PFSK-1 (cell line): Measurements from ENCODE around the gene MIPOL1.

Experiments used
- FOXP2 ChIP-seq: optimal IDR thresholded peaks from 2 replicates; pipeline ENCODE3; 2011; ENCODE audit warnings: borderline replicate concordance, control low read depth, inconsistent platforms; ENCODE audit not compliant: insufficient read depth; ENCODE audit errors: extremely low read length, extremely low read depth
- POLR2AphosphoS5 ChIP-seq: IDR thresholded peaks from 2 replicates; pipeline ENCODE4 v1.6.1; 2012; ENCODE audit warnings: low read depth, mild to moderate bottlenecking, control low read depth, low read length, moderate library complexity
- REST ChIP-seq, 2 experiments: IDR thresholded peaks; 2 replicates each; pipeline versions ENCODE4 v1.6.1 to v1.8.0; 2011 to 2012; ENCODE audit warnings: low read depth in 2 of 2, low read length in 2 of 2, control low read depth in 1 of 2, inconsistent platforms in 1 of 2, mild to moderate bottlenecking in 1 of 2, moderate library complexity in 1 of 2; ENCODE audit not compliant: insufficient read depth in 1 of 2
- SIN3A ChIP-seq: IDR thresholded peaks from 2 replicates; pipeline ENCODE4 v1.6.1; 2012; ENCODE audit warnings: mild to moderate bottlenecking, low read length, moderate library complexity, borderline replicate concordance; ENCODE audit not compliant: insufficient read depth
- TAF1 ChIP-seq: IDR thresholded peaks from 2 replicates; pipeline ENCODE4 v1.6.1; 2012; ENCODE audit warnings: low read length, control low read depth, borderline replicate concordance; ENCODE audit not compliant: insufficient read depth

MIPOL1 gene

DNA sequence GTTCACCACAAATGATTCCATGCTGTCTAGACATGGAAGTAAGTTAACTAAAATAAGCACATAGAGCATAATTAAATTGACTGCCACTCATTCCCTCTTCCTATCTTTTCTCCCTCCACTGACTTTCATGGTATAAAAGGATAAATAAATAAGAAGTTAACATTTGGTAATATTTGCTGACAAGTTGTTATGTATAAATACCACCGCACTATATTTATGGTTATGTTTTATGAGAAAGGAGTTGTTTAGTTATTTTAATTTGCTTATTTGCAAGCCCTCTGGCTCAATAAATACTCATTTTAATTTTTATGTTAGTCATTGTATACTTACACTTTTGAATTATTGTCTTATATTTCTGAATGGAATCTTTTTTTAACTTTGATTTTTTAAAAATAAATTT, 113.5 kb downstream of the MIPOL1 start:
- TF ChIP-seq TAF1 (no peak), SIN3A (no peak), POLR2AphosphoS5 (no peak), REST (IDR thresholded peaks at IDR 0.05; ENCODE audit: insufficient read depth in 1 of 2, low read depth in 2 of 2, low read length in 2 of 2) (no peak), FOXP2 (no peak)

DNA sequence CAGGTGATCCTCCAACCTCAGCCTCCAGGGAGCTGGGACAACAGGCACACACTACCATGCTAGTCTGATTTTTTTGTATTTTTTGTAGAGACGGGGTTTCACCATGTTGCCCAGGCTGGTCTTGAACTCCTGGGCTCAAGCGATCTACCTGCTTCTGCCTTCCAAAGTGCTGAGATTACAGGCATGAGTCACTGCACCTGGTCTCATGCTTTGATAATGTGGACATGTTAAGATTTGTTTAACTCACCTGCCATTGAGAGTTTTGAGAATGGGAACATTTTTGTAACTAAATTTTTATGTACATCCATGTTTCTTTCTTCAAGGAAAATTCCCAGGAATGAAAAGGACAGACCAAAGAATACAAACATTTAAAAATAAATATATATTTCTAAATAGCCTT, 121.2 kb downstream of the MIPOL1 start:
- no peak for TF ChIP-seq POLR2AphosphoS5
- TF ChIP-seq SIN3A: no peak
- no peak for TF ChIP-seq TAF1
- no peak for TF ChIP-seq FOXP2
- no peak for TF ChIP-seq REST (IDR thresholded peaks at IDR 0.05; ENCODE audit: insufficient read depth in 1 of 2, low read depth in 2 of 2, low read length in 2 of 2)

GRCh38 chr14:37320106-37320505, 122.4 kb downstream of the MIPOL1 start:
- TF ChIP-seq REST (IDR thresholded peaks at IDR 0.05; ENCODE audit: insufficient read depth in 1 of 2, low read depth in 2 of 2, low read length in 2 of 2) (no peak), POLR2AphosphoS5 (no peak), TAF1 (no peak), SIN3A (no peak), FOXP2 (no peak)

GRCh38 chr14:37325332-37325731, 127.6 kb downstream of the MIPOL1 start:
- TF ChIP-seq POLR2AphosphoS5 (no peak), SIN3A (no peak), FOXP2 (no peak), REST (IDR thresholded peaks at IDR 0.05; ENCODE audit: insufficient read depth in 1 of 2, low read depth in 2 of 2, low read length in 2 of 2) (no peak), TAF1 (no peak)

- TF ChIP-seq TAF1 (no peak), REST (IDR thresholded peaks at IDR 0.05; ENCODE audit: insufficient read depth in 1 of 2, low read depth in 2 of 2, low read length in 2 of 2) (no peak), FOXP2 (no peak), SIN3A (no peak), POLR2AphosphoS5 (no peak)
These were observed 128.7 kb downstream of the MIPOL1 start for GRCh38 chr14:37326434-37326833.
